WERI-Rb-1 (cell line): ENCODE results near the gene CRIP1.

Source experiments
- DNase-seq: peaks from one replicate; pipeline ENCODE4 v3.0.0-alpha.2; 2020
- H3K27ac ChIP-seq: fragments of 250-450 bp; sonication (Bioruptor Pico); 2 replicates; pipeline ENCODE4 v1.5.1; 2020; ENCODE audit warnings: mild to moderate bottlenecking, moderate library complexity
- H3K27me3 ChIP-seq: fragments of 250-450 bp; sonication (Bioruptor Pico); 2 replicates; pipeline ENCODE4 v1.5.1; 2021; ENCODE audit warnings: mild to moderate bottlenecking, low read depth, moderate library complexity; ENCODE audit not compliant: insufficient read depth, severe bottlenecking
- H3K36me3 ChIP-seq: fragments of 250-450 bp; sonication (Bioruptor Pico); 2 replicates; pipeline ENCODE4 v1.5.1; 2020; ENCODE audit warnings: mild to moderate bottlenecking, moderate library complexity
- H3K4me3 ChIP-seq: 2 replicates; pipeline ENCODE4 v1.5.1; 2011; ENCODE audit warnings: low read depth, mild to moderate bottlenecking, control low read depth, low read length
- H3K9me3 ChIP-seq: fragments of 250-450 bp; sonication (Bioruptor Pico); 2 replicates; pipeline ENCODE4 v1.5.1; 2021; ENCODE audit warnings: mild to moderate bottlenecking, moderate library complexity; ENCODE audit not compliant: severe bottlenecking
- TF ChIP-seq, protein P1 (sequence below): IDR thresholded peaks from 2 replicates; pipeline ENCODE4 v1.5.1; 2011; ENCODE audit warnings: low read depth, mild to moderate bottlenecking, control low read depth, inconsistent platforms, low read length

CRIP1 gene

DNA sequence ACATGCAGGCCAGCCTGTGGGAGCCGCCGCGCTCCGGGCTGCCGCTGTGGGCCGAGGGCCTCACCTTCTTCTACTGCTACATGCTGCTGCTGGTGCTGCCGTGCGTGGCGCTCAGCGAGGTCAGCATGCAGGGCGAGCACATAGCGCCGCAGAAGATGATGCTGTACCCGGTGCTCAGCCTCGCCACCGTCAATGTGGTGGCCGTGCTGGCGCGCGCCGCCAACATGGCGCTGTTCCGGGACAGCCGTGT lies 42.6 kb downstream of the CRIP1 start:
- TF ChIP-seq, protein P1, sequence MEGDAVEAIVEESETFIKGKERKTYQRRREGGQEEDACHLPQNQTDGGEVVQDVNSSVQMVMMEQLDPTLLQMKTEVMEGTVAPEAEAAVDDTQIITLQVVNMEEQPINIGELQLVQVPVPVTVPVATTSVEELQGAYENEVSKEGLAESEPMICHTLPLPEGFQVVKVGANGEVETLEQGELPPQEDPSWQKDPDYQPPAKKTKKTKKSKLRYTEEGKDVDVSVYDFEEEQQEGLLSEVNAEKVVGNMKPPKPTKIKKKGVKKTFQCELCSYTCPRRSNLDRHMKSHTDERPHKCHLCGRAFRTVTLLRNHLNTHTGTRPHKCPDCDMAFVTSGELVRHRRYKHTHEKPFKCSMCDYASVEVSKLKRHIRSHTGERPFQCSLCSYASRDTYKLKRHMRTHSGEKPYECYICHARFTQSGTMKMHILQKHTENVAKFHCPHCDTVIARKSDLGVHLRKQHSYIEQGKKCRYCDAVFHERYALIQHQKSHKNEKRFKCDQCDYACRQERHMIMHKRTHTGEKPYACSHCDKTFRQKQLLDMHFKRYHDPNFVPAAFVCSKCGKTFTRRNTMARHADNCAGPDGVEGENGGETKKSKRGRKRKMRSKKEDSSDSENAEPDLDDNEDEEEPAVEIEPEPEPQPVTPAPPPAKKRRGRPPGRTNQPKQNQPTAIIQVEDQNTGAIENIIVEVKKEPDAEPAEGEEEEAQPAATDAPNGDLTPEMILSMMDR: no peak
- Histone ChIP-seq H3K27me3 (peaks cover 23% of the 10 kb centered on the region), H3K4me3 (no peak overlapping the region), H3K27ac (no peak overlapping the region), H3K9me3 (no peaks in the 10 kb centered on the region), H3K36me3 (peaks cover 4% of the 10 kb centered on the region; the same call in 1 of the 2 replicates)
- DNase-seq: no peak

DNA sequence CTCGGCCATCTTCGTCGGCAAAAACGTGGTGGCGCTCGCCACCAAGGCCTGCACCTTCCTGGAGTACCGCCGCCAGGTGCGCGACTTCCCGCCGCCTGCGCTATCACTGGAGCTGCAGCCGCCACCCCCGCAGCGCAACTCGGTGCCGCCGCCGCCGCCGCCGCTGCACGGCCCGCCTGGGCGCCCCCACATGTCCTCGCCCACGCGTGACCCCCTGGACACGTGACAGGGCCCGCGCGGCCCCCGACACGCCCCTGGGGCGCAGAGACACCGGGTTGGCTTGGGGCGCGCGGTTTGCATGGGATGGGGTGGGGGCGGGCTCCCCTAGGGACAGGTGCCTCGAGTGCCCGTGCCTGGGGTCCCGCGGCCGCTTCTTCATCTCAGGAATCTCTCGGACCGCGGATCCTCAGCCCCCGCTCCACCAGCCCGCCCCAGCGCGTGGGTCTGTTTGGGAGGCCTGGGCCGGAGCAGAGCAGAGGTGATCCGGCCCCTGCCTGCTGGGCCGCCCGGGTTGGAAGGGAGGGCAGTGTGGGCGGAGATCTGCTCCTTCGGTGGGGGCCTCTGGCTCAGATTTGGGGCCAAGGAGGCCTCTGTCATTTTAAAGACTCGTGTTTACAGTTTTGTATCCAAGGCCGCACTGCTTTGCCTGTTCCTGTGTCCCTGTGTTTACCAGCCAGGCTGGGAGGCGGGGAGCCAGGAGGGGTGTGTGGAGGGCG lies 43.0 kb downstream of the CRIP1 start:
- TF ChIP-seq, protein P1: no peak
- H3K27me3 ChIP-seq: peaks cover 24% of the 10 kb centered on the region
- no peak overlapping the region for H3K27ac ChIP-seq
- no peaks in the 10 kb centered on the region for H3K9me3 ChIP-seq
- peaks cover 4% of the 10 kb centered on the region; the same call in 1 of the 2 replicates for H3K36me3 ChIP-seq
- no peak for DNase-seq
- no peak overlapping the region for H3K4me3 ChIP-seq

DNA sequence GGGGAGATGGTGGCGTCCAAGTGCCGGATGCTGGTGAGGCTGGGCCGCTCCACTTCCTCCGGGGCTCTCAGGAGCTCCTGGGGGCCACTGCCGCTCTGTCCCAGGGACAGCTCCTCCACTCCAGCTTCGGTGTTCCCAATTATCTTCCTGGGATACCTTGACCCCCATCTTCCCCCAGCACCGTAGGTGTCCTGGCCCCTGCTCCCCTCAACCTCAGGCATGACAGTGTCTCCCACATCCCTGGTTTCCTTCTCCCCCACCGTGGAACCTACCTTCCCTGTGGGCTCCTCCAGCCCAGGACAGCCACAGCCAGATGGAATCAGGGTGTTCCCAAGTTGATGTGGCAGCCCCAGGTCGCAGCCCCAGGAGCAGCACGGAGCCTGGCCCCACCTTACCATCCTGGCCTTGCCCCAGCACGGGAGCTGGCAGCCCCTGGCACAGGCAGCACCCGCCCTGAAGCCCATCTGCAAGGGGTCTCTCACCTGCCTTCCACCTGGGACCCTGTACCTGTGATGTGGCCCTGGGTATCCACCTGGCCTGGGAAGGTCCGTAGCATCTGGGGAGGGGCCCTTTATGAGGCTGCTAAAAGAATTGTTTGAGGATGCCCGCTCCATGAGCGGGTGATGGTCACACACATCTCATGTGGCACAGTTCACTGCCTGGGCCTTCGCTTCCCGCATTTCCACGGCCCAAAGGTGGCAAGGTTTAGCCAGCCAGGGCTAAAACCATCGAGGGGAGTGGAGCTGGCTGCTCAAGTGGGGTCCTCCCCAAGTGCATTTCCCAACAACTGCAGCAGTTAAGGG lies 43.8 kb downstream of the CRIP1 start:
- TF ChIP-seq, protein P1: no peak
- Histone ChIP-seq H3K9me3 (no peaks in the 10 kb centered on the region), H3K27ac (no peak overlapping the region), H3K36me3 (peaks cover 4% of the 10 kb centered on the region; the same call in 1 of the 2 replicates), H3K4me3 (no peak overlapping the region), H3K27me3 (peaks cover 24% of the 10 kb centered on the region)
- no peak for DNase-seq

DNA sequence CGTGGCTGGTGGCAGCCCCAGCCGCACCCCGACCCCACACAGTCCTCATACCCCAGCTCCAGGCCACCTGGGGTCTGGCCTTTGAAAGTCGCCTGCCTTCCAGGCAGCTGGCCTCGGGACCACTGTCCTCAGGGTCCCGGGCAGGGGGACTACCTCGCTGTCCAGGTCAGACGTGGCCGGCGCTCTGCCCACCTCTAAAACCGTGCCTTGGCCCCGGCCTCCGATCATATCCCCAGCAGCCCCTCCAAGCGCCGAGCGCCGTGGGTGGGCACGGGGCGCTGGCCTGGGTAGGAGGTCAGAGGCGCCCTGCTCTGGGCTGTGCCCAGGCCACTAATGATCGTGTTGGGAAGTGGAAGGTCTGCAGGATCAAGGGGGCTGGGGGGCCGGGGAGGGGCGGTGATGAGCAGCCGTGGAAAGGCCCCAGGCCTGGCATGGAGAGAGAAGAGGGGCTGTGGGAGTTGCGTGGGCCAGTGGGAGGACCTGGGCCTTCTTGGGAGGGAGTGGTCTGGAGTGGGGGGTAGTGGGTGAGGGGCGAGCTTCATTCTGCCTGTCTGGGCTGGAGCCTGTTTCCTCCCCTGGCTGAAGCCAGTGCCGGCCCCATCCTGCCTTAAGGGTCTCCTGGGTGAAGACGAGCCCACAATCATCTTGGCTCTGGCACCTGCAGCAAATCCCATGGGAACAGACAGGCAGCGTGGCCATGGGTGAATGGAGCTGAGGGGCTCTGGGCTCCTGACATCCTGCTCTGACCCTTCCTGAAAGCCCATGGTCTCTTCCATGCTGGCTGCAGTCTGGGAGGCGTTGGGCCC lies 44.6 kb downstream of the CRIP1 start:
- Histone ChIP-seq H3K9me3 (no peaks in the 10 kb centered on the region), H3K36me3 (peaks cover 4% of the 10 kb centered on the region; the same call in 1 of the 2 replicates), H3K4me3 (no peak overlapping the region), H3K27me3 (peaks cover 25% of the 10 kb centered on the region), H3K27ac (no peak overlapping the region)
- TF ChIP-seq, protein P1: no peak
- no peak for DNase-seq

DNA sequence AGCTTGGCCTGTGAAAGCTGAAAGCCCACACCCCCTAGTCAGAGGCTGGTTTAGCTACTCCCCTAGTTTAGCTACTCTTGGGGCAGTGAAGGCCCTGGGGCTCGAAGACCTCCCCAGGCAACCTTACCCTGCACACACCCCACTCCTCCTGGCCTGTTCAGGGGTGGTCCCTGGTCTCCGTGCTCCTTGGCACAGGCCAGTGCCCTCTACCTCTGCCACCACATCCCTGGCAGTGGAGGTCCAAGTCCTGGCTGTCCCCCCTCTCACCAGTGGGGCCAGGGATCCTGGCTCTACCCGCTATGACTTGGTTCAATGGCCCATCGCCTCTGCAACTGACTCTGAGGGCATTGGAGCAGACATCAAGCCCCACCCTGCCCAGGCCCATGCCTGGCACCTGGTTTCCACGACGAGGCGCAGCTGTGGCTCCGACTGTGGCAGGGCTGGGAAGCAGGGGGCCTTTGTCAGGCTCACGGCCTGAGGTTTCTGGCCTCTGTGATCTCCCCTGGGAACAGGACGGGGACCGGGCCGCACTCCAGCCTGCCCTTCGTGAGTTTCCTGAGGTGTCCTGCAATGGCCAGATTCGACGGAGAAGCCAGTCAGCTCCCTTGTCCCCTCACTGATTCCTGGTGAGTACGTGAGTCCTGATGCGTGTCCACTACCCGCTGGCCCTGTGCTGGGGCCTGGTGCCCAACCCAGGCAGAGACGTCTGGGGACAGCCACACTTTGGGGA lies 45.4 kb downstream of the CRIP1 start:
- Histone ChIP-seq H3K36me3 (peaks cover 4% of the 10 kb centered on the region; the same call in 1 of the 2 replicates), H3K9me3 (no peaks in the 10 kb centered on the region), H3K27ac (no peak overlapping the region), H3K4me3 (no peak overlapping the region), H3K27me3 (peaks cover 31% of the 10 kb centered on the region)
- TF ChIP-seq, protein P1: no peak
- DNase-seq: no peak
